Activated T-helper 1 cell treated with Interleukin-2 at 50 U/mL for 16 hours (primary cell): Measurements from ENCODE around the gene SFXN2.
"Not testable (repeated sequence)": the region's sequence is repeated elsewhere in the genome, so short reads cannot be mapped to it uniquely, and the experiment has no call there.

ENCODE experiments used
- DNase-seq: peaks from one replicate; pipeline ENCODE4 v3.0.0-alpha.2; 2020; ENCODE audit warnings: low read depth

The SFXN2 gene

DNA sequence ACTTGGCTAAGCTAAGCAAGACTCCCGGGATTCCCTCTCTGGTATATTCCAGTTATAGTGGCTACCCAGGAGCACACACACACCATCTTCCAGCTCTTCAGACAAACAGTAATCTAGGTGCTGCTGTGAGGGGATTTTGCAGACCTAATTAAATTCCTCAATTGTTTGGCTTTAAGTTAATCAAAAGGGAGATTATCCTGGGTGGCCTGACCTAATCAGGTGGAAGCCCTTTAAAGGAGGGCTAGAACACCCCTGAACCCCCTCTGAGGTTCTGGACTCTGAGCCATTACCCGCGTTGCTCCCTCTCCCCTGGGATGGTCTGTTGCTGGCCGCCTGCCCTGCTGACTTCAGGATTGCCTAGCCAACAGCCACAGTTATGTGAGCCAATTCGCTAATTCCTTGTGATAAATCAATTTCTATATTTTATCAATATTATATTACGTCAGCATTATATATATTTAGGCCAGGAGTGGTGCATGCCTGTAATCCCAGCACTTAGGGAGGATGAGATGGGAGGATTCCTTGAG, 6.4 kb downstream of the SFXN2 start:
- no peak for DNase-seq

DNA sequence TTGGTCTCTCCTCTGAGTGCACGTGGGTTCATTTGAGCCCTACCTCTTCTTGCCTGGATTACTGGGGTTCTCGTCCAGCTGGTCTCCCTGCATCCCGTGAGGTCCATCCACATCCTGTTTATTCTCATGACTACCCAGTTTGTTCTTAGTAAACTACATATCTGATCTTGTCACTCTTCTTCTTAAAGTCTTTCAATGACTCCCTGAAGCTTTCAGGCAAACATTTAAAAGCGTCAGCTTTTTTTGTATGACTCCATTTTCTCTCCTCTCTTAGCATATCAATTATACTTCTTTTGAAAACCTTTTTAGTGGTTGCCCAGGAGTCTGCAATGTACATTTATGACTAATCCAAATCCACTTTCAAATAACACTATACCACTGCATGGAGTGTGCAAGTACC, 7.5 kb downstream of the SFXN2 start:
- DNase-seq: no peak

DNA sequence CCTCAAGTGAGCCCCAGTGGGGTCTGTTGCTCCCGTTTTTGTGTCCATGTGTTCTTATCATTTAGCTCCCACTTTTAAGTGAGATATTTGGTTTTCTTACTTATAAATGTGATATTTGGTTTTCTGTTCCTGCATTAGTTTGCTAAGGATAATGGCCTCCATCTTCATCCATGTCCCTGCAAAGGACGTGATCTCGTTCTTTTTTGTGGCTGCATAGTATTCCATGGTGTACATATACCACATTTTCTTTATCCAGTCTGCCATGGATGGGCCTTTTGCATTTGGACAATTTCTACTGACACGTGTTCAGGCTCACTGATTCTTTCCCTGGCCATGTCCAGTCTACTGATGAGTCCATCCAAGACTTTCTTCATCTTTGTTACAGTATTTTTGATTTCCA, 9.6 kb downstream of the SFXN2 start:
- DNase-seq: no peak

DNA sequence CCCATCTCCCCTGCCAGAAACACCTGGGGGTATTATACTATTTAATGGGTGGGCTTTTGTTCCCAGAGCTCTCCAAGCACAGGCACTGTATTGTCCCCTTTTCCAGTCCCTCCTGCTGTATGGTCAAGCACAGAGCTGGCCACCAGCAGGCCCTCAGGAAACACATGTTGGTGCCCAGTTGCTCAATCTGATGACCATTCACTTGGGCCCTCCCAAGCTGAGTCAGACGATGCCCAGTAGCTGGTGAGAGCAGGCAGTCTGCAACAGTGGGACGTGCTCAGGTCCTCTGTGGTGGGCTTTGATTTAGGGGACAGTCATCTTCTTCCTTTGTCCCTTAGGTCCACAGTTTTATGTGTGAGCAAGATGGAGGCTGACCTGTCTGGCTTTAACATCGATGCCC, 11.8 kb downstream of the SFXN2 start:
- no peak for DNase-seq

DNA sequence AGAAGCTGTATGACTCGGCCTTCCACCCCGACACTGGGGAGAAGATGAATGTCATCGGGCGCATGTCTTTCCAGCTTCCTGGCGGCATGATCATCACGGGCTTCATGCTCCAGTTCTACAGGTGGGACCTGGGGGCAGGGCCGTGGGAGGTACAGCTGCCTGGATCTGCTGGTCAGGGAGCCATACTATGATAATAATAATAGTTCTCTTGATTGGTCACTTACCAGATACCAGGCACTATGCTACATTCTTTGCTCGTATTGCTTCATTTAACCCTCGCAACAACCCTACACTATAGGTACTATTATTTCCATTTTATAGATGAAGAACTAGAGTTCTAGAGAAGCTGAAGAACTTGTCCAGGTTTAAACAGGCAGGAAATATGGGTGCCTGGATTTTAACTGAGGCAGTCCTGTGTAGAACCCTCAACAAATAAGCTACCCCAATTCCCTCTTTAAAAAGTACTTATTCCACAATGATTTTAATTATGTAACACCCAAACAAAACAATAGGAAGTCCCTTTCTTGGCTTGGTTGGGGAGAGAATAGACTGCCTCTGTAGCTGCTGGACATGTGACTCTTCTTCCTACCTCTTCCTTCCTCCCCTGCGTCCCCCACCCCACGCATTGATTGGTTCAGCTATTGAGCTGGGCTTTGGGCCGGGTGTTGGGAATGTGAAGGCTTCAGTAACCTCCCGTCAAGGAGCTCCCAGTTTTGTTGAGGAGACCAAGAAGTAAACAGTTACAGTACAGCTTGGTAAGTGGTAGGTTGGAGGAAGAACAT, 12.8 kb downstream of the SFXN2 start:
- no peak for DNase-seq

DNA sequence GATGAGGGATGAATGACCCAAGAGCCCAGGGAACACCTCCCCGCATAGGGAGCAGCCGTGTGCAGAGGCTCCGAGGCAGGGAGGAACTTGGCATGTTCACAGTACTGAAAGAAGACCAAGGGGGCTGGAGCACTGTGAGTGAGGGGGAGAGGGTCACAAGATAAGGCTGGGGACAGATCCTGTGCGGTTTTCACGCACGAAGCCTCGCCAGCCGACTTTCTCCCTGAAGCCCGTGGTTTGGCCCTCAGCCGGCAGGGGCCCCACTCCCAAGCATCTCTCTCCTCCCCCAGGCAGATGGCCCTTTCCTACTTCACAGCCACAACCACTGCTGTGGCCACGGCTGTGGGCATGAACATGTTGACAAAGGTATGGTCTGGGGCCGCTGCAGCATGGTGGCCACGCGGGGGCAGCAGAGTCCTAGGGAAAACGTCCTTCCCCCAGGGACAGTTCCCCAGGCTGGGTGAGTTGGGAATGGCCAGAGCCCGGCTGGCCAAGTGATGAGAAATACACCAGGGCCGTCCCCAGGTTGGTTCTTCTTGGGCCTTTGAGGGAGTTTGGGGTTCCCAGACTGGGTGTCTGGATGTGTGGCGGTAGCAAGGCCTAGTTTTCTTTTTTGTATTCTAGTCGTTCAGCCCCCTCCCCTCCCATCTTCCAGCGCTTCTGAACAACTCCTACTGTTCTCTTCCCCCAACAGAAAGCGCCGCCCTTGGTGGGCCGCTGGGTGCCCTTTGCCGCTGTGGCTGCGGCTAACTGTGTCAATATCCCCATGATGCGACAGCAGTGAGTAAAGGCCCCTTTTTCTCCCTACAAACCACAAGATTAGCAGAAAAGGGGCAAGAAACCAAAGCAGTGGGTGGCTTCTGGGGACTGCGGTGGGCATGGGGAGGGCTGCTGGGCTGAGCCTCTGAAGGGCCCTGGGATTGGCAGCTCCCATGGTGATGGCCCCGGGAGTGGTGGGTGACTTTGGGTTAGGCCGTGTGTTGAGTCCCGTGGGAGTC, 14.9 kb downstream of the SFXN2 start:
- DNase-seq: peak; percentile 17

DNA sequence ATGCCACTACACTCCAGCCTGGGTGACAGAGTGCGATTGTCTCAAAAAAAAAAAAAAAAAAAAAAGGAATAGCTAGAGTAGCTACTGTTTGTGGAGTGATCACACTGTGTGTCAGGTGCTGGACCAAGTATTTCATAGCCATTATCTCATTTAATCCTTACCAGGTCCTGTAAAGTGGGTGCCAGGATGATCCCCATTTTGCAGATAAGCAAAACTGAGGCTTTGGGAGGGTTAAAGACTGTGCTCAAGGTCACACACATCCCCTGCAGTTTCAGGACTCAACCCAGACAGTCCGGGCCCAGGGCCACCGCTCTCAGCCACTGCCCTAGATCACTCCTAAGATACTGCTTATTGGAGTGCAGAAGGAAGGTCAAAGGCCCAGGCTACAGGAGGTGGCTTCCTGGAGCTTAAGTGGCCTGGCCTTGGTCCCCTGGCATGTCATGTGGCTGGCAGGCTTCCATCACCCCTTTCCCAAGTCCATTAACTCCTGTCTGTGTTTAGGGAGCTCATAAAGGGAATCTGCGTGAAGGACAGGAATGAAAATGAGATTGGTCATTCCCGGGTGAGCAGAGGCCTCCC, 16.9 kb downstream of the SFXN2 start:
- no peak for DNase-seq

DNA sequence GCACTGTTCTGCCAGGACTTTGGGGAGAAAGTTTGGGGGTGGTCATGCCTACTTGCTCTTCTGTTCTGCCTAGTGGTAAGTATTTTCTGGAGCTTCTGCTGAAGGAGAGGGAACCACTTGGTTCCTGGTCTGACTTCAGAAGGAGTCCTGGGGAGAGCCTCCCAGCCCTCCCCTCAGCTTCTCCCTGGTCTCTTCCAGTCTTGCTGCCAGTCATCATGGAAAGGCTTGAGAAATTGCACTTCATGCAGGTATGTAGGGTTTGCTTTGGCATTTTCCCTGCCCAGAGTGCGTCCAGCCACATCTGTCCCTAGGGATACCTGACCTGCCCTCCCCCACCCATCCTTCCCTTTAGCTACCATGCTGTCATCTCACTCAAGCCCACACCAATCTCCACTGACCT, 18.2 kb downstream of the SFXN2 start:
- no peak for DNase-seq

DNA sequence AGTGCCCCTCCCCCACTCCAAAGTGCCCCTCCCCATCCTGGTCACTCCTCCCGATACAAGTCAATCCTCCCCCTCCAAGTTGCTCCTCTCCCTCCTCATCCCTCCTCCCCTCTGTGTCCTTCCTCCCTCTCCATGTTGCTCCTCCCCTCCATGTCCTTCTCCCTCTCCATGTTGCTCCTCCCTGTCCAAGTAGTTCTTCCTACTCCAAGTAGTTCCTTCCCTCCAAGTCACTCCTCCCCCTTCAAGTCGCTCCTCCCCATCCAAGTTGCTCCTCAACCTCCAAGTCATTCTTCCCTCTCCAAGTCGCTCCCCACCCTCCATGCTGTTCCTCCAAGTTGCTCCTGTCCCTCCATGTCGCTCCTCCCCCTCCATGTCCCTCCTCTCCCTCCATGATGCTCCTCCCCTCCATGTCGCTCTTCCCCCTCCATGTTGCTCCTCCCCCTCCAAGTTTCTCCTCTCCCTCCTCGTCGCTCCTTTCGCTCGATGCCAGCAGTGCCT, 20.7 kb downstream of the SFXN2 start:
- no peak for DNase-seq

DNA sequence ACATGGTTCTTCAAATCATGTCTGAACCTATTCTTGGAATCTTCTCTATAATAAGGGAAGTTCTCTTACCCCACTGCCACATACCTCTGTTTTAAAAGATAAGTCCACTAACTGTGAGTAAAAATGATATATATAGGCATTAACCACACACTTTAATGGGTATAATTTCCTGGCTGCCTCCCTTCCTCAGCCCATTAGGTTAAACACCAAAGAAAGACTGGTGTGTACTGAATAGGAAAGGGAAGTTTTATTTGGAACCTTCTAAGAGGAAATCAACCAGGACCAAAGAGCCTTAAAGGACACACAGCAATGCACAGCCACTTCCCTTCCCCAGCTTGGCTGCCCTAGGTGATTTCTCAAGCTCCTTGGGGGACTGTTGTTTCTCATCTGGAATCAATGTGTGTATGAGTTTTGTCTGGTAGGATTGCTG, 24.3 kb downstream of the SFXN2 start:
- DNase-seq: no peak

DNA sequence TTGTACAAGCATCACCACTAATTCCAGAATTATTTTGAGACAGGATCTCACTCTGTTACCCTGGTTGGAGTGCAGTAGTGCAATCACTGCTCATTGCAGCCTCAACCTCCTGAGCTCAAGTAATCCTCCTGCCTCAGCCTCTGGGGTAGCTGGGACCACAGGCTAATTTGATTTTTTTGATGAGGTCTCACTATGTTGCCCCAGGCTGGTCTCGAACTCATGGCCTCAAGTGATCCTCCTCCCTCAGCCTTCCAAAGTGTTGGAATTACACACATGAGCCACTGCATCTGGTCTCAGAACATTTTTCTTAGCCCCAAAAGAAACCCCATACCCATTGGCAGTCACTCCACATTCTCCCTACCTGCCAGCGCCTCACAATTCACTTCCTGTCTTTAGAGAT, 25.8 kb downstream of the SFXN2 start:
- no peak for DNase-seq

DNA sequence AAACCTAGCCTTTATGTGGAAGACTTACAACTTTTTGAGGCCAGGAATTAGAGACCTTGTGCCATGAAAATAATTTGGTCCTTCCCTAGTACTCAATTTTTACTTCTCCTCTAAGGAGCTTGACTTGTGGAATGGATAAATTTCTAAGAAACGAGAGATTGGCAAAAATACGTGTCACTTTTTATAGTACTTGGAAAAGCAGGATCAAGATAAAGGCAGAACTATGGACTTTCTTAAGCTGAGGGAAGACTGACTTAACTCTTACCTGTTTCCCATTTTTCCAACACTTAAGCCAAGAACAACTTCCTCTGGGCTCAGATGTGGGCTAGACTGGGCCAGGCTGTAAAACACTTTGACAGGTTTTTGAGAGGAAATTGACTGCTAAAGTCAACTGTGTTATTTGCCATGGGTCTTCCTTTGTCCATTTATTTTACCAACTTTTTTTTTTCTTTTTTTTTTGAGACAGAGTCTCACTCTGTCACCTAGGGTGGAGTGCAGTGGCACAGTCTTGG, 27.3 kb downstream of the SFXN2 start:
- no peak for DNase-seq

DNA sequence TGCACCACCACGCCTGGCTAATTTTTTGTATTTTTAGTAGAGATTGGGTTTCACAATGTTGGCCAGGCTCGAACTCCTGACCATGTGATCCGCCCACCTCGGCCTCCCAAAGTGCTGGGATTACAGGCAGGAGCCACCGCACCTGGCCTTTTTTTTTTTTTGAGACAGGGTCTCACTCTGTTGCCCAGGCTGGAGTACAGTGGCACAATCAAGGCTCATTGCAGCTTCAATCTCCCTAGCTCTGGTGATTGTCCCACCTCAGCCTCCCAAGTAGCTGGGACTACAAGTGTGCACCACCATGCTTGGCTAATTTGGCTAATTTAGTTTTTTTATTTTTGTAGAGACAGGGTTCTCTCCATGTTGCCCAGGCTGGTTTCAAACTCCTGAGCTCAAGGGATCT, 27.9 kb downstream of the SFXN2 start:
- DNase-seq: not testable (repeated sequence)

DNA sequence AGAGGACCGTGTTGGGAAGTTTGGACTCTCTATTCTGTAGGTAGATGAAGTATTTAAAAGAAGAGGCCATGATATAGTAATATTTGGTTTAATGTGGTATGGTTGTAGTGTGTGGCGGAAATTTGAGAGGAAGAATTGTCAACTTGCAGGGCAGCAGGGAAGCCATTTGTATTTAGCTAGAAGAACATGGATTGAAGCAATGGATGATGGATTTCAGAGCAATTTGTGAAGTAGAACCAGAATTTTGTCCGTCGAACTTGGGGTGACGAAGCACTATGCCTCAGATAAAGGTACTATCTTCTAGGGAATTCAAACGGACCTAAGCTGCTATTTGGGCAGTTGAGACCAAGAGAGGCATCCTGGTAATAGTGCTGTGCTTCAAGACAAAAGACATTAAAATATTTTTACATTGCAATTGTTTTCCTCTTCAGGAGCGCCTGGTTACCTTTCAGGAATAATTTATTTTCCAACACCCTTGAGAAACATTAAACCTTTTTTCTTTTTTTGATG, 28.7 kb downstream of the SFXN2 start:
- DNase-seq: no peak

DNA sequence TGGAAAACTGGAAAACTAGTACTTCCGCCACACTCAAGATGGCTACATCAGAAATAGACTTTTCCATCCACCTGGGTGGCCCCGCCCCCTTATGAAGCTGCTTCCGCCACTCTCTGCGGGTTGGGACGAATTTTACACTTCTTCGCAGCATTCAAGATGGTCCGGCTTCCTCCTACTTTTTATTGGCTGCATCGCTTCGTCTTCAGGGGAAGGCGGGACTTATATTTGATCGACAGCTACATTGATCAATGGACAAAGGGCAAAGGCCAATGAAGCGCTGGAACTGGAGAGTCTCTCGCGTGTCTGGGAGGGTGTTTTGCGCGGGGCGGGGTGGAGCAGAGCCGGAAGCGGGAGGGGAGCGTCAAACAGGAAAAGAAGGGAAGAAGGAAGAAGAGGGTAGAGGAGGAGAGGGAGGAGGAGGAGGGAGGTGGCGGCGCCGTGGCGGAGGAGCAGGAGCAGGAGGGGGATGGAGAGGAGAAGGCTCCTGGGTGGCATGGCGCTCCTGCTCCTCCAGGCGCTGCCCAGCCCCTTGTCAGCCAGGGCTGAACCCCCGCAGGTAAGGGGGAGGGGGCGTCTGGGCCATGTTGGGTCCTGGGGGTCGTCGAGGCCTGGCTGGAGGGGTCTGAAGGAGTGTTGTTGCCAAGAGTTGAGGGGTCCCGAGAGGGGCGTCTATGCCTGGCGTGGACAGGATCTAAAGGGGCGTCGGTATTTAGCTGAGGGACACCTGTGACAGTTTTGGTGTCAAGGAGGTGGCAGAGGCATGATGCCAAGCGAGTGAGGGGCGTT, 29.3 kb downstream of the SFXN2 start, which contains the start of gene WBP1L:
Gene WBP1L (plus strand): TSS at position 361 of the 786 bp plus-strand sequence. CDS start 106 bp downstream, at position 467.
- peak; percentile 89 for DNase-seq

DNA sequence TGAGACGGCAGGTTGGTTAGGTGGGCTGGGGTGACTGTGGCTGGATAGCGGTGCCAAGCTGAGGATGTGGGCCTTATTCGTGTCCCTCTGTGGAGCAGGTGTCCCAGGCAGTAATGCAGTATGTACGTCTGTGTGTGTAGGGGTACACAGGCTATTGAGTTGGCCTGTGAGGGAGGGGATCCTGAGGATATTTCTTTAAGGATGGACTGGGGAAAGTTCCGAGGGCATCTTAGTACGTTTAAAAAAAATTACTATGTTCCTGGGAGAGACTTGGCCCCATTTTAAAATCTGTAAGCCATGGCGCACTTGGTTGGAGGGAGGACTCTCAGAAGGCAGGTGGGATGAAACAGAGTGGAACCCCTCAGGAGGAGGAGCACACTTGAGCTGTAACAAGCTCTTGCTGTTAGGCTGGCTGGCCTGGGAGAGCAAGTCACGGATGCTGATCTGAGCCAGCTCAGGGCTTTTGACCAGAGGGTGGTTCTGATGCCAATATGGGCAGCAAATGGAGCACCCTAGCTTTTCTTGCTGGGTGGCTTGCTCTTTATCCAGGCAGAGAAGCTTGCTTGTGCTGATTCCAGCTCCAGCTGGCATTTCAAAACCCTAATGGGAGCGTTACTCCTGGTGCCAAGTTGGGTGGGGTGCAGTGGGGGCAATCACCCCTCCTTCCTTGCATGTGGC, 30.1 kb downstream of the SFXN2 start:
- no peak for DNase-seq

DNA sequence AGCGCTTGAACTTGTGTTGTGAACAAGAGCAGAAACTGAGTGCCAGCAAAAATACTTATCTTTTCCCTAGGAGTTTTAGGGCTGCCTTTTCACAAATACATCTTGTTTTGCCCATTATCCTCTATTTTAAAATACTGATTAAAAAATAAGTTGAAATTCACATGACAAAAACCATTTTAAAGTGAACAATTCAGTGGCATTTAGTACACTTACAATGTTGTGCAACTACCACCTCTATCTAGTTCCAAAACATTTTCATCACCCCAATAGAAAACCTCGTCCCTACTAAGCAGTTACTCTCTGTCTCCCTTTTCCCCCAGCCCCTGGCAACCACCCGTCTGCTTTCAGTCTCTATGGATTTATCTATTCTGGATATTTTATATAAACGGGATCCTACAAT, 30.7 kb downstream of the SFXN2 start:
- no peak for DNase-seq

DNA sequence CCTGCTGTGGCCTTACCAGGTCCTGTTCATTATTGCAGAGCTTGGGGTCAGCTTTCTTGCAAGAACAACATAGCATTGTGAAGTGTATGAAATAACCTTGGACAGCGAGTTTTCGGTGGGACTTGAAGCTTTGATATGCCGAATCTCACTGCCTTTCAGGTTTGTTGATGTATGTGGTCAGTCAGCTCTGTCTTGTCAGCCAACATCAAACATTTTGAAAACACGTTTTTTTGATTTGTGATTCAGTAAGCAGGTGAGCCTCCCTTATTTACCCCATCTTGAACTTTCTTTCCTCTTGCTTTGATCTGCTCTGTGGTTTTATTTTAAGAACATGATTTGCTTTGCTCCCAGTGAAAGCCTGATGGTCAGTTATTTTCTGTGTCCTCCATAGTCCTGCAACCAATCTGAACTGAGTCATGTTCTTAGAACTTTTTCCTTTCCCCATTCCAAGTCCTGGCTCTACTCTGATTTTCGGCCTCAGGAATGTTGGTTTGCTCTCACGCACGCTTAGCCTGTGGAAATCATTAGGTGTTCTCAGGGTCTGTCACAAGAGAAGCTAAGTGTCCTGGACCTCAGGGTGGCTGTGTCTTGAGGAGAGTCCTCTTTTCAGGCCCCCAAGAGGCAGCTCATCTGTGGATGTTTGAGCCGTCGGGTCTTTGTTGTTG, 38.0 kb downstream of the SFXN2 start:
- no peak for DNase-seq

DNA sequence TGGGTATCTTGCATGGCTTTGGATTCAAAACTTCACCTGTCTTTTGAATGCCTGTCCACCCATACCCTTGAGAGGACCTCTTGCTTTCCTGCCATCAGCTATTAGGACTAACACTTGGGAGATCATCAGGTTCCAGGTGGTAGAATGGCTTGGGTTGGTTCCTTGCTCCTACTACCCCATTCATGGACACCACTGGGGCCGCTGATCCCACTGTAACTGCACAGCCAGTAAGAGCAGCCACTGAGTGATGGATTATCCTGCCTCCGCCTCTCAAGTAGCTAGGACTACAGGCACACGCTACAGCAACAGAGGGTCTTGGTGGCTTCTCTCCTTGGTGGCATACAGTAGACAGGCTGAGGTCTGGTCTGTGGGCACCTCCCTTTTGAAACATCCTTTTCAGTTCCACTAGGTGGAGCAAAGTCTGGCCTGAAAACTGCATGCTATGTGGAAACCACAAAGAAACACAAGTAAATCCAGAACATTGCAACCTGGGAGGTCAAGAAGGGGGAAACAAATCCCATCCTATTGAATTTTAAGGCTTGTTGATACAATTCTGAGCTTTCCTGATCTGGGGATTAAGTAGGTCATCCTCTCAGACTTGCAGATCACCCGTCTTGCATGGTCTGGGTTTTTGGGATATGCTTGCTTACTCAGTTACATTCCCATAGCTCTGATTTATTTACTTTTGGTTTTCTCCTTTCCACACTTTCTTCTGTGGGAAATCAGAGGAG, 38.7 kb downstream of the SFXN2 start:
- no peak for DNase-seq
